DMS 273 (cell line): ENCODE results near the gene HADH.

ENCODE experiments used
- DNase-seq: peaks from one replicate; lab custom pipeline; 2025; ENCODE audit not compliant: unreplicated experiment; lab: John Stamatoyannopoulos, UW

Gene HADH

GRCh38 chr4:108055787-108056186, 66.1 kb downstream of the HADH start:
- DNase-seq = no peak

- no peak for DNase-seq
These were observed 66.7 kb downstream of the HADH start for GRCh38 chr4:108056418-108056817.

- DNase-seq = no peak
These were observed 69.2 kb downstream of the HADH start for GRCh38 chr4:108058685-108059440.

- peak; percentile 16 for DNase-seq
These were observed 70.5 kb downstream of the HADH start for GRCh38 chr4:108060164-108060563.

GRCh38 chr4:108060686-108061321, 71.1 kb downstream of the HADH start:
- DNase-seq = no peak

GRCh38 chr4:108068442-108068841, 78.8 kb downstream of the HADH start:
- DNase-seq = no peak

- DNase-seq = no peak
These were observed 81.1 kb downstream of the HADH start for GRCh38 chr4:108070775-108071174.

- no peak for DNase-seq
These were observed 82.6 kb downstream of the HADH start for GRCh38 chr4:108072300-108072699.

GRCh38 chr4:108078024-108078733, 88.5 kb downstream of the HADH start:
- no peak for DNase-seq

GRCh38 chr4:108080747-108081146, 91.1 kb downstream of the HADH start:
- no peak for DNase-seq

GRCh38 chr4:108081256-108081655, 91.6 kb downstream of the HADH start:
- DNase-seq = no peak
